ENCODE data around the gene FARP1.

- TF ChIP-seq CTCF (IDR thresholded peaks at IDR 0.05; ENCODE audit: control extremely low read depth in 1 of 3, insufficient read depth in 1 of 3, low read depth in 1 of 3, low read length in 3 of 3) (no peak; a peak in 1 of 4 replicates), RFX5 (IDR thresholded peaks at IDR 0.05; ENCODE audit: borderline replicate concordance, low read depth, low read length) (no peak), HDAC2 (IDR thresholded peaks at IDR 0.05; ENCODE audit: borderline replicate concordance in 1 of 2, low read depth in 2 of 2, low read length in 2 of 2) (no peak)
These were observed 247.3 kb downstream of the FARP1 start for GRCh38 chr13:98390086-98390715.

All from H1 (cell line).